Retinal pigment epithelial cell (primary cell): ENCODE results near the gene CTSW.

ENCODE experiments used
- DNase-seq: peaks from one replicate; pipeline ENCODE4 v3.0.0-alpha.2; 2010; ENCODE audit warnings: low read depth
- H3K4me3 ChIP-seq: 2 replicates; pipeline ENCODE4 v1.5.1; 2011; ENCODE audit warnings: mild to moderate bottlenecking, low read length, control low read depth, moderate library complexity
- TF ChIP-seq, protein P1 (sequence below): conservative IDR thresholded peaks from 2 replicates; pipeline ENCODE4 v1.5.1; 2011; ENCODE audit warnings: low read depth, low read length, control low read depth, inconsistent platforms

The CTSW gene

DNA sequence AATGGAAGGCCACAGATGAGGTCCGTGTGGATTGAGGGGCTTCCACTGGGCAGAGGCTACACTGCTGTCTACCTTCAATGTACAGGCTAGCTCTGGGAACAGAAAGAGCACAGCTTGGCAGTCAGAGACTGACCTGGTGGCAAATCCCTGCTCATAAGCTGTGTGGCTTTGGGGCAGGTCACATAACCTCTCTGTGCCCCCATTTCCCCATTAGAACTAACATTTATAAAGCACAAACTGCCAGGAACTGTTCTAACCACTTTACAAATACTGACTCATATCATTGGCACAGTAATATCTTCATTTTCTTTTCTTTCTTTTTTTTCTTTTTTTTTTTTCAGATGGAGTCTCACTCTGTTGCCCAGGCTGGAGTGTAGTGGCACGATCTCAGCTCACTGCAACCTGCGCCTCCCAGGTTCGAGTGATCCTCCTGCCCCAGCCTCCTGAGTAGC lies 17.4 kb downstream of the CTSW start:
- TF ChIP-seq, protein P1, sequence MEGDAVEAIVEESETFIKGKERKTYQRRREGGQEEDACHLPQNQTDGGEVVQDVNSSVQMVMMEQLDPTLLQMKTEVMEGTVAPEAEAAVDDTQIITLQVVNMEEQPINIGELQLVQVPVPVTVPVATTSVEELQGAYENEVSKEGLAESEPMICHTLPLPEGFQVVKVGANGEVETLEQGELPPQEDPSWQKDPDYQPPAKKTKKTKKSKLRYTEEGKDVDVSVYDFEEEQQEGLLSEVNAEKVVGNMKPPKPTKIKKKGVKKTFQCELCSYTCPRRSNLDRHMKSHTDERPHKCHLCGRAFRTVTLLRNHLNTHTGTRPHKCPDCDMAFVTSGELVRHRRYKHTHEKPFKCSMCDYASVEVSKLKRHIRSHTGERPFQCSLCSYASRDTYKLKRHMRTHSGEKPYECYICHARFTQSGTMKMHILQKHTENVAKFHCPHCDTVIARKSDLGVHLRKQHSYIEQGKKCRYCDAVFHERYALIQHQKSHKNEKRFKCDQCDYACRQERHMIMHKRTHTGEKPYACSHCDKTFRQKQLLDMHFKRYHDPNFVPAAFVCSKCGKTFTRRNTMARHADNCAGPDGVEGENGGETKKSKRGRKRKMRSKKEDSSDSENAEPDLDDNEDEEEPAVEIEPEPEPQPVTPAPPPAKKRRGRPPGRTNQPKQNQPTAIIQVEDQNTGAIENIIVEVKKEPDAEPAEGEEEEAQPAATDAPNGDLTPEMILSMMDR = no peak
- no peak overlapping the region for H3K4me3 ChIP-seq
- DNase-seq = no peak

DNA sequence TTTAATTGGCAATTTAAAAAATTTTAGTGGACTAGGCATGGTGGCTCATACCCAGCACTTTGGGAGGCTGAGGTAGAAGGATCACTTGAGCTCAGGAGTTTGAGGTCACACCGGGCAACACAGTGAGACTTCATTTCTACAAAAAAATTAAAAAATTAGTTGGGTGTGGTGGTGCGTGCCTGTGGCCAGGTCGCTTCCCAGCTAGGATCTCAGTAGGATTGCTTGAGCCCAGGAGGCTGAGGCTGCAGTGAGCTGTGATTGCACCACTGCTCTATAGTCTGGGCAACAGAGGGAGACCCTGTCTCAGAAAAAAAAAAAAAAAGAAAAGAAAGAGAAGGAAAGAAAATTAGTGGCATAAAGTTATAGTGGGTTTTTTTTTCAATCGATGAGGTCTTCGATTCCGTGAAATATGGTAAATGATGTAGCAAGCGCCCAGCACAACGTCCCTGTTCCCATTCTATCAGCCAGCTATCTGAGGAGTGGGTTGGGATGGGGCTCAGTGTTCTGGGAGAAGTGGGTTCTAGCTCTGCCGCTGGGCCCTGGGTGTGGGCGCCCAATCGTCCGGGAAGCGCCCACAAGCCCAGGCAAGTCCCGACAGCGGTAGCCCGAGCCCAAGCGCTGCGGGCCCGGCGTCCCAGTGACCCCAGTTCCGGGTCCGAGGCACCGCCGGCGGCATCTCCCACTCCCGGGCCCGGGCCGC lies 19.2 kb downstream of the CTSW start:
- H3K4me3 ChIP-seq = peak overlapping the region; percentile 88
- no peak for DNase-seq
- TF ChIP-seq, protein P1 = no peak

DNA sequence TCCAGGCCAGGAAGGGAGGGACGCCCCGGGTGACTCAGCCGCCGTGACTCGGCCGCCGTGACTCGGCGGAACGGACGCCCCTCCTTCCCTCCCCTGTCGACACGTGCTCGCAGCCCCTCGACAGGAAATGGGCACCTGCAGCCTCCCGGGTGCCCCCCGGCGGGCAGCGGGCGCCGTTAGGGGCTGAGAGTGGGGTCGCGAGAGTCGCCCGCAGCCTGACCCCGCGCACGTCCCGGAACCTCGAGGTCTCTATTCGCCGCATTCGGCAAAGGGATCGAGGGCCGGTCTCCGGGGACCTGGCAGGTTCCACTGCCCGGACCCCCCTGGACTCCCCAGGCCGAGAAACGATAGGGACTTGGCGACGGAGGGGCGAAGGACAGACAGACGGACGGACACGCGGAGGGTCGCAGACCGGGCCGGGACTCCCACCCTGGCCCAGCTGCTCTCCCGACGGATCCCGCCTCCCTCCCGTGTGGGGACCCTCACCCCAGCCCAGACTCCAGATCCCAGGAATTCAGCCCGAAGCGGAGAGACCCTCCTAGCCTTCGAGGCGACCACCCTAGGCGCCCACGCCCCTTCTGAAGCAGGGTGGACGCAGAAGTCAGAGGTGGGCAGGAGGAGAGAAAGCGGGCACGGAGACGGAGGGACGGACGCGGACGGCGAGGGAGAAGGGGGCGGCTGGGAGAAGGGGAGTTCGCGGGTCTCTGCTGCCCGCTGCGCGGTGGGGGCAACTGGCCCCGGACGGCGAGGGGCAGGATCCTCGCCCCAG lies 19.9 kb downstream of the CTSW start:
- TF ChIP-seq, protein P1 = no peak
- no peak for DNase-seq

DNA sequence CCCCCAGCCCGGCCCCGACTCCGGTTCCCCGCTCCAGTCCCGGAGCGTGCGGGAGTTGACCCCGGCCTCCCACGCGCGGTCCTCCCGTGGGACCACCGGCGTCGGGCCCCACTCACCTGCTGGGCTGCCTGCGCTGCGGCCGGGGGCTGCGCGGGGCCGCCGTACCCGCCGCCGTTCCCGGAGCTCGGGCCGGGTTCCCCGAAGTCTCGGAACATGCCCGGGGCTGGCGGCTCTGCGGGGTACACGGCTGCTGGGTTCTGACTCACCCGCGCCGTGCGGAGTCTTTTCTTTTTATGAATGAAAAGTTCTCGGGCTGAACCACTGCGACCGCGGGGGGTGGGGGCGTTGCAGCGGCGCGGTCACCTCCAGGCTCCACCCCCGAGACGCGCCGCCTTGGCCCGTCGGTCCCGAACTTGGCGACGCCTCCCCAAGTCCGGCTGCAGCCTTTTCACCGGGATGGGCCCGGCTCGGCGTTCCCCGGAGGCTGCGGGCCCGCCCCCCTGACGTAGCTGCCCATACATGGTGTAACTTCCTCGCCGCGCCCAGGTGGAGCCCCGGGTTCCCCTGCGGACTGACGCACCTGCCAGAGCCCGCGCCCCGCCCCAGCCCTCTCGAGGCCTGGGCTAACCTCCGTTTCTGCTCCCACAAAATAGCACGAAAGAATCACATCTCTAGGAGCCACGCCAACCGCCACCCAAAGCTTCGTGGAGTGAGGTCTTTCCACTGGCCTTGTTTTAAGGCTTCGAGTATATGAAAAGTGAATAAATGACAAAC lies 20.7 kb downstream of the CTSW start, which contains the start of gene FOSL1:
TSS of gene FOSL1 (minus strand) at position 264 of the 774 bp plus-strand sequence. CDS start at position 215, 49 bp downstream.
- peak; percentile 85 for DNase-seq
- TF ChIP-seq, protein P1 = no peak
- peak within 1 kb of the TSS; percentile 88 for H3K4me3 ChIP-seq

More for the DNA sequence above, 19.9 kb downstream of the CTSW start:
- H3K4me3 ChIP-seq = peak overlapping the region; percentile 88

DNA sequence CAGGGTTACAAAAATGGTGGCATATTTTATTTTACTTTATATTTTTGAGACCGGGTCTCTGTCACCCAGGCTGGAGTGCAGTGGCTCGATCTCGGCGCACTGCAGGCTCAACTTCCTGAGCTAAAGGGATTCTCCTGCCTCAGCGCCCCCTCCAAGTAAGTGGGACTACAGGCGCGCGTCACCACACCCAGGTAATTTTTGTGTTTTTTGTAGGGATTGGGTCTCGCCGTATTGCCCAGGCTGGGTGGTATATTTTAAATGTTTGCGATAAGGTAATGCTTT lies 21.2 kb downstream of the CTSW start:
- TF ChIP-seq, protein P1 = no peak

DNA sequence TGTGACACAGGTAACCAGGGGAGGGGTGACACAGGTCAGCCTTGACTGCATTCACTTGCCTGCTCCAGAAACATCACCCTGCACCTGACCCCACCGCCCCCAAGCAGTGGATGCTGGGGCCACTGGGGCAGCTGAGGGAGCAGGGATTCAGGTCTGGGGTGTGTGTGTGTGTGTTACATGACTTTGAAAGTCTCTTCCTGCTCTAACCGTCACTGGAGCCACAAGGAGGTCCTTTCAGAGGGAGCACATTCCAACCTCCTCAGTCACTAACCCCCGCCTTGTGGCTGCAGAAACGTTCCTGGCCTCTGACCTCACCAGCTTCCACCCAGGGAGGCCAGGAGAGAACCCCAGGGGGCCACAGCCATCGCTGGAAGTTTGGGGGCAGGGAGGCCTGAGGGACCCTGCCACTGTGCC lies 23.4 kb downstream of the CTSW start:
- H3K4me3 ChIP-seq = no peak overlapping the region
- TF ChIP-seq, protein P1 = no peak
- no peak for DNase-seq

More for the DNA sequence above, 21.2 kb downstream of the CTSW start:
- H3K4me3 ChIP-seq = peak overlapping the region; percentile 88
- no peak for DNase-seq
